GM20000 (cell line): ENCODE measurements around the gene ELK1.
"Not testable (repeated sequence)": the region's sequence is repeated elsewhere in the genome, so short reads cannot be mapped to it uniquely, and the experiment has no call there.

Experiments
- DNase-seq: peaks from one replicate; pipeline ENCODE4 v3.0.0; 2012; ENCODE audit warnings: low spot score
- TF ChIP-seq, protein P1 (sequence below): IDR thresholded peaks from 2 replicates; pipeline ENCODE4 v1.5.1; 2012; ENCODE audit warnings: mild to moderate bottlenecking, control low read depth; ENCODE audit errors: extremely low read depth, missing control alignments

Gene ELK1

DNA sequence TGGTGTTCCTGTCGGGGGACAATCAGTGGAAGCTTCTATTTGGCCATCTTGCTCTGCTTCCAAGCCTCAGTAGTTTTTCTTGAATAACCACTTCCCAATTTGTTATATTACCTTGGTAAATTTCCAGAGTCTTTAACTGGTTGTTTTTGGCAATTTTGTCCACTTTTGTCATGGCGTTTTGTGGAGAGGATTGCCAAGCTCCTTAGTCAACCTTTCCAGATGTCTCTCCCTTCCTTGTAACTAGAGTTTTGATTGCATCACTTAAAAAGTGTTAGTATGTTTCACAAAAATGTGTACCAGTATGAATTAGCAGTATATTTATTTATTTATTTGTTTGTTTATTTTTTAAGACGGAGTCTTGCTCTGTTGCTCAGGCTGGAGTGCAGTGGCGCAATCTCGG lies 24.4 kb upstream of the ELK1 start:
- TF ChIP-seq, protein P1, sequence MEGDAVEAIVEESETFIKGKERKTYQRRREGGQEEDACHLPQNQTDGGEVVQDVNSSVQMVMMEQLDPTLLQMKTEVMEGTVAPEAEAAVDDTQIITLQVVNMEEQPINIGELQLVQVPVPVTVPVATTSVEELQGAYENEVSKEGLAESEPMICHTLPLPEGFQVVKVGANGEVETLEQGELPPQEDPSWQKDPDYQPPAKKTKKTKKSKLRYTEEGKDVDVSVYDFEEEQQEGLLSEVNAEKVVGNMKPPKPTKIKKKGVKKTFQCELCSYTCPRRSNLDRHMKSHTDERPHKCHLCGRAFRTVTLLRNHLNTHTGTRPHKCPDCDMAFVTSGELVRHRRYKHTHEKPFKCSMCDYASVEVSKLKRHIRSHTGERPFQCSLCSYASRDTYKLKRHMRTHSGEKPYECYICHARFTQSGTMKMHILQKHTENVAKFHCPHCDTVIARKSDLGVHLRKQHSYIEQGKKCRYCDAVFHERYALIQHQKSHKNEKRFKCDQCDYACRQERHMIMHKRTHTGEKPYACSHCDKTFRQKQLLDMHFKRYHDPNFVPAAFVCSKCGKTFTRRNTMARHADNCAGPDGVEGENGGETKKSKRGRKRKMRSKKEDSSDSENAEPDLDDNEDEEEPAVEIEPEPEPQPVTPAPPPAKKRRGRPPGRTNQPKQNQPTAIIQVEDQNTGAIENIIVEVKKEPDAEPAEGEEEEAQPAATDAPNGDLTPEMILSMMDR, result no peak
- no peak for DNase-seq

DNA sequence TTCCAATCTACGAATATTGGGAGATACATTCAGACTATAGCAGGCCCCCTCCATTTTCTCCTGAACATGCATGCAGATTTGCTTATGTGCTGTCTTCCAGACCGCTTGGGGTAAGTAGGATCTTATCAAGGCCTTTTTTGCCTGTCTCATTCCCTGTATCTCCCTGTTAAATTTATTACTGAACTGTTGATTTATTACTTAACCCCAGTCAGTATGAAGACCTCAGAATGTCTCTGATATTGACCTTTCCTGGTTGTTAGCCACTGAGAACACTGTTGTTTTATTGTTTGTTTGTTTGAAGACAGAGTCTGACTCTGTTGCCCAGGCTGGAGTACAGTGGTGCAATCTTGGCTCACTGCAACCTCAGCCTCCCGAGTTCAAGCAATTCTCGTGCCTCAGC lies 15.4 kb upstream of the ELK1 start:
- not testable (repeated sequence) for DNase-seq

DNA sequence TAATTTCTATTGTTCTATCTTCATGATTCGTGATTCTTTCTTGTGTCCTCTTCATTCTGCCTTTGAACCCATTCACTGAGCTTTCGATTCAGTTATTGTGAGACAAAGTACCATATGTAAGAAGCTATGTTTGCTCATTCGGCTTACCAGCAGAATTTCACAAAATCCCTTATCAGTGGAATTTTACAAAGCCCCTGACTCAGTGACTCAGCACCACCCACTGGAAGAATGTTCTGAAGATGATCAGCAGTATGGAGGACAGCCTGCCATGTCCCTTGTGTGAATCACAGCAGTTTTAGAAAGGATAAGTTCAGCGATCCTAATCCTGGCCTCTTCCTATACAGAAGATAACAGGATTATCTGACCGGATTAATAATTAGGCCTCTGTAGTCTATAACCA lies 14.4 kb upstream of the ELK1 start:
- no peak for DNase-seq
- TF ChIP-seq, protein P1, result no peak

DNA sequence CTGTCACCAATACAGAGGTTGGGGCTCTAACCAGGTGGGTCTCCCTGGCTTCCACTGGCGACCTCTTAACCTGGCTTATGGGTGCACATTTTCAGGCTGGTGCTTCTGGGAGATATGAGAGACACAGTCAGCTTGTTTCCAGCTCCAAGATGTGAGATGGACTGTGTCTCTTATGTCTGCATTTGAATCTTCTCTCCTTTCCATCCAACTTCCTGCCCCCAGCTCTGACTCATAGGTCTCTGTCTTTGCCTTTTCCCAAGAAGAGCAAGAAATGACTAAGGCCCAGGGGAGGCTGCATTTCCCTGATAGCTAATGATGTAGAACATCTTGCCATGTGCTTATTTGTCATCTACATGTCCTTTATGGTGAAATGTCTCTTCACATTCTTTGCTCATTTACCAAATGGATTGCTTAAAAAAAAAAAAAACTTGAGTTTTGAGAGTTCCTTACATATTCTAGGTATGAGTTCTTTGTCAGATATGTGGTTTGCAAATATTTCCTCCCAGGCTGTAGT lies 11.8 kb upstream of the ELK1 start:
- TF ChIP-seq, protein P1, result no peak

DNA sequence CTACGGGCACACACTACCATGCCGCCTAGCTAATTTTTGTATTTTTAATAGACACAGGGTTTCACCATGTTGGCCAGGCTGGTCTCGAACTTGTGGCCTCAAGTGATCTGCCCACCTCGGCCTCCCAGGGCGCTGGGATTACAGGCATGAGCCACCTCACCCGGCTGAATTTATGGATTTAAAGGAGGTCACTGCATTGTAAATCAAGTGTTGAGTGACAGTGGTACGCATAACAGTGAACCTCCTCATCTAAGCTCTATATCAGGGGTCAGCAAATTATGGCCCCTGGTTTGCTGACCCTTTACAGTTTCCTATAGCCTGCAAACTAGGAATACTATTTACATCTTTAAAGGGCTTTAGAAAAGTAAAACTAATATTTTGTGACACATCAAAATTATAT lies 11.2 kb upstream of the ELK1 start:
- no peak for DNase-seq
- TF ChIP-seq, protein P1, result no peak

More for the DNA sequence above, 11.8 kb upstream of the ELK1 start:
- no peak for DNase-seq

DNA sequence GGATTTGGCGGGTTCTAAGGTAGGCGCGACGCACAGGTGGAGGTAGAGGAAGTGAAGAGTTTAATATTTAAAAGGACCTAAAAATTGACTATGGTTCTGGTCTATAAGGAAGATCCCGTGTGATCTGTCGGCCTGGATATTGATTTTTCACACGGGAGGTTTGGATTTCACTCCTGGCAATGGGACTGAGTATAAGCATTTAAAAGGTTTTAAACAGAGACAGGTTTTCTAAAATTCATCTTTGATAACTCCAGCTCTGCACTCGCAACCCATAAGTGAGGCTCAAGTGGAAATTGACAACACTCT lies 9.0 kb upstream of the ELK1 start:
- TF ChIP-seq, protein P1, result no peak
- no peak for DNase-seq

DNA sequence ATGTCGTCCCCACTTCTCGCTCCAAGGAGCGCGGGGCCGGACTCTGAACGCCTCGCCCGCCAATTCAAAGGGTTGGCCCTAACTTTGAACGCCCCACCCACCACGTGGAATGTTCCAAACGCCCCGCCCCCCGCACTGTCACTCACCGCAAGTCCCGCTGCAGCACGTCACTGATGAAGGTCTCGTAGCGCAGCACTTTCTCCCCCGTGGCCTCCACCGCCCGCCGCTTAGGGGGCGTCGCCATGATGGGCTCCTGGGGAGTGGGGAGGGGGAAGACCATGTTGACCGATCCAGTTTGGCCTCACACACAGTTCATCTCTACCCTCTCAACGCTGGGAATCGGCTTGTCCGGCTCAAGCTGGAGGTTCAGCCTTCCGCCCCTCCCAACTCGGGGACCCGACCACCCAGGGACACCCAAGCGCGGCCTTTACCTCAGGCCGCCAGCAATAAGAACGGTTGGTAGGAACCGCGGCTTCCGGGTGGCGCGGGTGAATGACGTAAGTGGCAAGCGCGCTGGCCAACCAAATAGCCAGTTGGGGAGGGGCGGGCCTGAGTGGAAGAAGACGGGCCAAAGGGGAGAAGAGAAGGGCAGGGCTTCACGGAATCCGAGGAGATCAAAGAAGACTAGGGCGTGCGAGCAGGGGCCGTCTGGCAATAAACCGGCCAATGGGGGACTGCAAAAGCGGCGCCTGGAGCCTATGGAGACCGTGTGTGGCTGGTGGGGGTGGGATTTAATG lies 8.5 kb upstream of the ELK1 start, which contains the start of gene UXT:
Gene UXT (minus strand): TSS at position 497 of the 737 bp plus-strand sequence. CDS start 253 bp downstream, at position 244.
- peak; percentile 82 for DNase-seq
- TF ChIP-seq, protein P1, result no peak

DNA sequence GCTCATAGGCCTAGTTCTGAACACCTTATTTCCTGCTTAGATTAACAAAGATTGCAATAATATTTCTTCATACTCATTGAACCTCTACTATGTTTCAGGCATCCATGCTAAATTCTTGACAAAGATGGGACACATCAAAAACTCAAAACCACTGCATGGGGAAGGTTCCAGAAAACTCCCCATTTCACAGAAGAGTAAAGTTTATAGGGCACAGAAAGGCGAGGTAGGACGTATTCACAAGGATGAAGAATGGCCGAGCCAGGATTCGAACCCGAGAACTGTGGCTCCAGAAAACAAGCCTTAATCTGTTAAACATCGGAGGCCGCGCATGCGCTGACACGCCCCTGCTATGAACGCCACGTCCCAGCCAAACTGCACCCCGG lies 7.9 kb upstream of the ELK1 start:
- TF ChIP-seq, protein P1, result no peak
- no peak for DNase-seq
